SJSA1 (cell line): ENCODE data around the gene NOSIP. TPM values are rescaled to one million over a fixed set of nuclear protein-coding genes. Genes with fewer than 3 reads are reported as not detected.

Source experiments
- DNase-seq, 2 experiments: peaks; one replicate each; pipeline ENCODE4 v3.0.0-alpha.2; 2015 to 2020; ENCODE audit warnings: low spot score in 2 of 2, low read depth in 1 of 2
- H3K27ac ChIP-seq: fragments of 250-450 bp; sonication (Bioruptor Pico); 2 replicates; pipeline ENCODE4 v1.5.1; 2020; ENCODE audit warnings: mild to moderate bottlenecking, moderate library complexity
- H3K27me3 ChIP-seq: fragments of 250-450 bp; sonication (Bioruptor Pico); replicated peaks from 2 replicates; pipeline ENCODE4 v1.5.1; 2020; ENCODE audit warnings: mild to moderate bottlenecking, moderate library complexity
- H3K36me3 ChIP-seq: fragments of 250-450 bp; sonication (Bioruptor Pico); 2 replicates; pipeline ENCODE4 v1.5.1; 2020; ENCODE audit warnings: mild to moderate bottlenecking
- H3K4me1 ChIP-seq: fragments of 250-450 bp; sonication (Bioruptor Pico); replicated peaks from 2 replicates; pipeline ENCODE4 v1.6.1; 2021; ENCODE audit warnings: mild to moderate bottlenecking
- H3K4me3 ChIP-seq: fragments of 250-450 bp; sonication (Bioruptor Pico); 2 replicates; pipeline ENCODE4 v1.5.1; 2020; ENCODE audit warnings: mild to moderate bottlenecking
- H3K9me3 ChIP-seq: fragments of 250-450 bp; sonication (Bioruptor Pico); replicated peaks from 2 replicates; pipeline ENCODE4 v1.5.1; 2020; ENCODE audit warnings: mild to moderate bottlenecking
- total RNA-seq: library from RNA; depleted of rRNA; stranded (reverse); fragments of >200 nt; shearing (Covaris generic); gene quantifications from 2 replicates; pipeline ENCODE4 v1.2.3, GENCODE V29; 2014

The NOSIP gene
- total RNA-seq, 1 experiment from 2014 or later: 129 TPM

DNA sequence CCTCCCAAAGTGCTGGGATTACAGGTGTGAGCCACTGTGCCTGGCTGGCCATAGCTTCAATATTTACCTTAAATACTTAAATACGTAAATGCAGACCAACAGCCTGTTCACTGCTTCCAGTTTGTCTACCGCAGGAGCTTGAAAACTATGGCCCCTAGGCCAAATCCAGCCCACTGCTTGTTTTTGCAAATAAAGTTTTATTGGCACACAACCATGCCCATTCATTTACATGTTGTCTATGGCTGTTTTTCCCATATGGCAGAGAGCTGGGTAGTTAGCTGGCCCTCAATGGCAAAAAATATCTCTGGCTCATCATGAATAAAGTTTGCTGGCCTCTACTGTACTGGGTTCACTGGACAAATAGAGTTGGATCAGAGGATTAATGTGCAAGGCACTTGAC, 22.4 kb upstream of the NOSIP start:
- H3K36me3 ChIP-seq: peaks cover 87% of the 10 kb centered on the region
- H3K4me1 ChIP-seq: no peaks in the 10 kb centered on the region
- no peak overlapping the region for H3K27ac ChIP-seq
- no peak overlapping the region for H3K4me3 ChIP-seq
- H3K9me3 ChIP-seq: no peaks in the 10 kb centered on the region
- no peaks in the 10 kb centered on the region for H3K27me3 ChIP-seq
- DNase-seq: no peak

DNA sequence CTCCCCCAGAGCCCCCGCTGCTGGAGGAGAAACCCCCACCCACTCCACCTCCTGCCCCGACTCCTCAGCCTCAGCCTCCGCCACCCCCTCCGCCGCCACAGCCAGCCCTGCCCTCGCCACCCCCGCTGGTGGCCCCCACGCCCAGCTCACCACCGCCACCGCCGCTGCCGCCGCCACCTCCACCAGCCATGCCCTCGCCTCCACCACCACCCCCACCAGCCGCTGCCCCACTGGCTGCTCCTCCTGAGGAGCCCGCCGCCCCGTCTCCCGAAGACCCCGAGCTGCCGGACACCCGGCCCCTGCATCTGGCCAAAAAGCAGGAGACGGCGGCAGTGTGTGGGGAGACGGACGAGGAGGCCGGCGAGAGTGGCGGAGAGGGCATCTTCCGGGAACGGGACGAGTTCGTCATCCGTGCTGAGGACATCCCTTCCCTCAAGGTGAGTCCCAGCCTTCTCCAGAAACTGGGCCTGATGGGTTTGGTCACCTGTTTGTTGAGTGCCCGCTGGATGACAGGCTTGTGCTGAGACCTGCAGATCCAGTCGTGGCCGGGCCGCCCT, 21.2 kb upstream of the NOSIP start:
- no peaks in the 10 kb centered on the region for H3K9me3 ChIP-seq
- peaks cover 86% of the 10 kb centered on the region for H3K36me3 ChIP-seq
- no peak overlapping the region for H3K27ac ChIP-seq
- DNase-seq: no peak
- H3K4me3 ChIP-seq: no peak overlapping the region
- H3K4me1 ChIP-seq: no peaks in the 10 kb centered on the region
- no peaks in the 10 kb centered on the region for H3K27me3 ChIP-seq

DNA sequence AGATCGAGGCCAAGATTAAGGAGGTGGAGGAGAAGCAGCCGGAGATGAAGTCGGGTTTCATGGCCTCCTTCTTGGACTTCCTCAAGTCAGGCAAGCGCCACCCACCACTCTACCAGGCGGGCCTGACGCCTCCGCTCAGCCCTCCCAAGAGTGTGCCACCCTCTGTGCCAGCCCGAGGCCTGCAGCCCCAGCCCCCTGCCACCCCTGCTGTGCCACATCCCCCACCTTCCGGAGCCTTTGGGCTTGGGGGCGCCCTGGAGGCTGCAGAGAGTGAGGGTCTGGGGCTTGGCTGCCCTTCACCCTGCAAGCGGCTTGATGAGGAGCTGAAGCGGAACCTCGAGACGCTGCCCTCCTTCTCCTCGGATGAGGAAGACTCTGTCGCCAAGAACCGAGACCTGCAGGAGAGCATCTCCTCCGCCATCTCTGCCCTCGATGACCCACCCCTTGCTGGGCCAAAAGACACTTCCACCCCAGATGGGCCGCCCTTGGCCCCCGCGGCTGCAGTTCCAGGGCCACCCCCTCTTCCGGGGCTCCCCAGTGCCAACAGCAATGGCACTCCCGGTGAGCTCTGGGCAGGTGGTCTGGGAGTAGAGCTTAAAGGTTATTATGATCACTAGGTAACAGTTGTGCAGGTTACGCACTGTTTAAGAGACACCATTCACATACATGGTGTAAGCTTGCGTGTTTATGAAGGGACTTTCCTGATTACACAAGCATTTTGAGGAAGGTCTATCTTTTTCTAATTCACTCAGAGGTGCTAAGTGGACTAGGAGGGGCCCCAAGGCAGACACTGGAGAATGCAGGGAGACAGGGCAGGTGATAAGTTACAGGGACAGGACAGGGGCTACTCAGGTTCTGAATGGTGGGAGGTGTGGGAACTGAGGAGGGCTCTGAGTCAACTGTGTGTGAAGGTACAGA, 19.3 kb upstream of the NOSIP start:
- Histone ChIP-seq H3K36me3 (peaks cover 87% of the 10 kb centered on the region), H3K4me3 (no peak overlapping the region), H3K4me1 (no peaks in the 10 kb centered on the region), H3K9me3 (no peaks in the 10 kb centered on the region), H3K27ac (no peak overlapping the region), H3K27me3 (no peaks in the 10 kb centered on the region)
- DNase-seq: no peak

DNA sequence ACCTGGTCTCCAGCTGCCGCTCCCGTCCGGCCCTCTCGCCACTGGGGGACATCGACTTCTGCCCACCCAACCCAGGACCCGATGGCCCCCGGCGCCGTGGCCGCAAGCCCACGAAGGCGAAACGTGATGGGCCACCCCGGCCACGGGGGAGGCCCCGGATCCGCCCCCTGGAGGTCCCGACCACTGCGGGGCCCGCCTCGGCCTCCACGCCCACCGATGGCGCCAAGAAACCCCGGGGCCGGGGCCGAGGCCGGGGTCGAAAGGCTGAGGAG, 17.3 kb upstream of the NOSIP start:
- no peak overlapping the region for H3K27ac ChIP-seq
- H3K4me1 ChIP-seq: peaks cover 10% of the 10 kb centered on the region
- H3K36me3 ChIP-seq: peaks cover 82% of the 10 kb centered on the region
- H3K27me3 ChIP-seq: no peaks in the 10 kb centered on the region
- no peaks in the 10 kb centered on the region for H3K9me3 ChIP-seq
- DNase-seq: no peak
- no peak overlapping the region for H3K4me3 ChIP-seq

DNA sequence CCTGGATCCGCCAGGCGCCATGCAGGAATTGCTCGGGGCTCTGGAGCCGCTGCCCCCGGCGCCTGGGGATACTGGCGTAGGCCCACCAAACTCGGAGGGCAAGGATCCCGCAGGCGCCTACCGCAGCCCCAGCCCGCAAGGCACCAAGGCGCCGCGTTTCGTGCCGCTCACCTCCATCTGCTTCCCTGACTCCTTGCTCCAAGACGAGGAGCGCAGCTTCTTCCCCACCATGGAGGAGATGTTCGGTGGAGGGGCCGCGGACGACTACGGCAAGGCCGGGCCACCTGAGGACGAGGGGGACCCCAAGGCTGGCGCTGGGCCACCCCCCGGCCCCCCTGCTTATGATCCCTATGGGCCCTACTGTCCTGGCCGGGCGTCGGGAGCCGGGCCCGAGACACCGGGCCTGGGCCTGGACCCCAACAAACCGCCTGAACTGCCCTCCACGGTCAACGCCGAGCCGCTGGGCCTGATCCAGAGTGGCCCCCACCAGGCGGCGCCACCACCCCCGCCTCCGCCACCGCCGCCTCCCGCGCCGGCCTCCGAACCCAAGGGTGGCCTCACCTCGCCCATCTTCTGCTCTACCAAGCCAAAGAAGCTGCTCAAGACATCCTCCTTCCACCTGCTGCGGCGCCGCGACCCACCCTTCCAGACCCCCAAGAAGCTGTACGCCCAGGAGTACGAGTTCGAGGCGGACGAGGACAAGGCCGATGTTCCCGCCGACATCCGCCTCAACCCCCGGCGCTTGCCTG, 16.8 kb upstream of the NOSIP start:
- Histone ChIP-seq H3K27me3 (no peaks in the 10 kb centered on the region), H3K9me3 (no peaks in the 10 kb centered on the region), H3K36me3 (peaks cover 77% of the 10 kb centered on the region), H3K4me1 (peaks cover 15% of the 10 kb centered on the region), H3K4me3 (no peak overlapping the region), H3K27ac (no peak overlapping the region)
- no peak for DNase-seq

GRCh38 chr19:49596407-49596806, 16.1 kb upstream of the NOSIP start:
- Histone ChIP-seq H3K27ac (no peak overlapping the region), H3K4me1 (peaks cover 16% of the 10 kb centered on the region), H3K9me3 (no peaks in the 10 kb centered on the region), H3K27me3 (no peaks in the 10 kb centered on the region), H3K36me3 (peaks cover 71% of the 10 kb centered on the region), H3K4me3 (no peak overlapping the region)
- DNase-seq: no peak

GRCh38 chr19:49595819-49596404, 15.6 kb upstream of the NOSIP start:
- Histone ChIP-seq H3K36me3 (peaks cover 66% of the 10 kb centered on the region), H3K27me3 (no peaks in the 10 kb centered on the region), H3K9me3 (no peaks in the 10 kb centered on the region), H3K4me3 (no peak overlapping the region), H3K27ac (no peak overlapping the region), H3K4me1 (peaks cover 16% of the 10 kb centered on the region)
- DNase-seq: no peak

GRCh38 chr19:49594993-49595818, 14.8 kb upstream of the NOSIP start:
- no peak for DNase-seq
- Histone ChIP-seq H3K9me3 (no peaks in the 10 kb centered on the region), H3K4me3 (no peak overlapping the region), H3K4me1 (peaks cover 22% of the 10 kb centered on the region), H3K27me3 (no peaks in the 10 kb centered on the region), H3K36me3 (peaks cover 59% of the 10 kb centered on the region), H3K27ac (no peak overlapping the region)

- DNase-seq: no peak
- H3K36me3 ChIP-seq: peaks cover 51% of the 10 kb centered on the region
- H3K4me1 ChIP-seq: peaks cover 22% of the 10 kb centered on the region
- H3K27ac ChIP-seq: no peak overlapping the region
- H3K4me3 ChIP-seq: no peak overlapping the region
- H3K9me3 ChIP-seq: no peaks in the 10 kb centered on the region; the same call in 1 of the 2 replicates
- H3K27me3 ChIP-seq: no peaks in the 10 kb centered on the region
Measured at GRCh38 chr19:49594157-49594992, 14.0 kb upstream of the NOSIP start.

DNA sequence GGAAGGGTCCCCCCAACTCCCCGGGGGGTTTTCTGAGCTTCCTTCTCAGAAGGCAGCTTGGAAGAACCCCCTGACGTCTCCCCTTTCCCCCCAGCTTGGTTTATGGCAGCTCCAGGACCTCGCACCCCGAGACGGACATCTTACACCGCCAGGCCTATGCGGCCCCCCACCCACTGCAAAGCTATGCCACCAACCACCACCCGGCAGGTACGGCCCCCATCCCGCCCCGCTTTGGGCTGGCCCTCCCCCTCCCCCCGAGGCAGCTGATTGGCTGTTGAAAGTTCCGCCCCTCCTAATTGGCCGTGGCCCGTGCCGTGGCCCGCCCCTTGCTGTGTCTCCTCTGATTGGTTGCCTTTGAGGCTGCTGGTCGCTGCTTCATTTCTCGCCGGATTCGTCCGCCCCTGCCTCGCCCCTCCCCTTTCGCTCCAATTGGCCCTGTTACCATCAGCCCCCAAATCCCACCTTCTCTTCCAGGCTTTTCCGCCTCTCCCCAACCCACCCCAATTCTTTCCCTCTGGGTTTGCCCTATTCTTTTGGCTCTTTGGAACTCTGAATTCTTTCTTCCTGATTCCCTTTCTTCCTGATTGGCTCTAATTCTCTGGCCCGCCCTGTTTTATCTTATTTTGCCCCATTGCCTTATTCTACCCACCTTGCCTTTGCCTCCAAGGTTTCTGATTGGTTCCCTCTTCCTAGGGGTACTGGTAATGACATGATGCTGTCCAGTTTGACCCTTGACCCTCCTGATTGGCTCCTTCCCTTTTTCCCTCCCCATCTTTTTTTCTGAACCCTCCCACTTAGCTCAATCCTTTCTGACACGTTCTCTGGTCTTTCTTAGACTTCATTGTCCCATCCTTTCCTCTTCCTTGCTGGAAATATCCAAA, 13.1 kb upstream of the NOSIP start:
- no peaks in the 10 kb centered on the region for H3K27me3 ChIP-seq
- peak; percentile 82 to 95 for DNase-seq
- H3K4me3 ChIP-seq: peak overlapping the region; percentile 72
- H3K9me3 ChIP-seq: no peaks in the 10 kb centered on the region; the same call in 1 of the 2 replicates
- peaks cover 22% of the 10 kb centered on the region for H3K4me1 ChIP-seq
- H3K36me3 ChIP-seq: peaks cover 42% of the 10 kb centered on the region
- H3K27ac ChIP-seq: no peak overlapping the region

GRCh38 chr19:49592486-49593232, 12.3 kb upstream of the NOSIP start:
- Histone ChIP-seq H3K9me3 (no peaks in the 10 kb centered on the region; the same call in 1 of the 2 replicates), H3K4me1 (peaks cover 22% of the 10 kb centered on the region), H3K4me3 (peak overlapping the region; percentile 72), H3K27ac (no peak overlapping the region), H3K36me3 (peaks cover 36% of the 10 kb centered on the region), H3K27me3 (no peaks in the 10 kb centered on the region)
- peak in 1 of 2 experiments; percentile 28 for DNase-seq
